Forelimb muscle (tissue), 1 donor: ENCODE results near the gene VWA1. TPM values are rescaled to one million over a fixed set of nuclear protein-coding genes. Genes with fewer than 3 reads are reported as not detected.
"Not testable (repeated sequence)": the region's sequence is repeated elsewhere in the genome, so short reads cannot be mapped to it uniquely, and the experiment has no call there.

Experiments used
- DNase-seq: peaks from one replicate; pipeline ENCODE4 v3.0.0-alpha.2; 2013; ENCODE audit warnings: low read depth
- polyA plus RNA-seq: library from polyadenylated mRNA; unstranded; fragments of 120-200 nt; gene quantifications from one replicate; pipeline ENCODE4 v1.2.1, GENCODE V29; 2013; ENCODE audit not compliant: insufficient read length

Gene VWA1
- polyA plus RNA-seq, 1 donor = 56.6 TPM

- DNase-seq = not testable (repeated sequence)
Observed at GRCh38 chr1:1484976-1485750, 49.7 kb downstream of the VWA1 start.

- not testable (repeated sequence) for DNase-seq
Observed at GRCh38 chr1:1485755-1486317, 50.3 kb downstream of the VWA1 start.

- DNase-seq = no peak
Observed at GRCh38 chr1:1487701-1488100, 52.2 kb downstream of the VWA1 start.

- DNase-seq = no peak
Observed at GRCh38 chr1:1489231-1489630, 53.7 kb downstream of the VWA1 start.

GRCh38 chr1:1489861-1490260 is 54.4 kb downstream of the VWA1 start:
- no peak for DNase-seq

GRCh38 chr1:1490633-1491230 is 55.2 kb downstream of the VWA1 start:
- no peak for DNase-seq

GRCh38 chr1:1491601-1492000 is 56.1 kb downstream of the VWA1 start:
- no peak for DNase-seq

Other genes starting within 250 kb of the VWA1 start
- 6.1 TPM for gene TNFRSF18, start 229.1 kb upstream of the VWA1 start, polyA plus RNA-seq
- gene TNFRSF4, start 221.5 kb upstream of the VWA1 start, polyA plus RNA-seq = 3.2 TPM
- gene SDF4, start 203.7 kb upstream of the VWA1 start, polyA plus RNA-seq = 88.6 TPM
- 16.3 TPM for gene B3GALT6, start 203.5 kb upstream of the VWA1 start, polyA plus RNA-seq
- 4.8 TPM for gene C1QTNF12, start 189.0 kb upstream of the VWA1 start, polyA plus RNA-seq
- gene UBE2J2, start 161.8 kb upstream of the VWA1 start, polyA plus RNA-seq = 38.8 TPM
- gene SCNN1D, start 155.3 kb upstream of the VWA1 start, polyA plus RNA-seq = 5.5 TPM
- 44.6 TPM for gene ACAP3, start 127.8 kb upstream of the VWA1 start, polyA plus RNA-seq
- 5.9 TPM for gene PUSL1, start 127.1 kb upstream of the VWA1 start, polyA plus RNA-seq
- 74.9 TPM for gene INTS11, start 111.0 kb upstream of the VWA1 start, polyA plus RNA-seq
- 16.5 TPM for gene CPTP, start 110.9 kb upstream of the VWA1 start, polyA plus RNA-seq
- 3.3 TPM for gene TAS1R3, start 104.4 kb upstream of the VWA1 start, polyA plus RNA-seq
- gene DVL1, start 86.3 kb upstream of the VWA1 start, polyA plus RNA-seq = 48.7 TPM
- gene MXRA8, start 77.1 kb upstream of the VWA1 start, polyA plus RNA-seq = 65.2 TPM
- 69.3 TPM for gene AURKAIP1, start 60.5 kb upstream of the VWA1 start, polyA plus RNA-seq
- 169 TPM for gene CCNL2, start 36.4 kb upstream of the VWA1 start, polyA plus RNA-seq
- 111 TPM for gene MRPL20, start 28.4 kb upstream of the VWA1 start, polyA plus RNA-seq
- 22.1 TPM for gene ANKRD65, start 14.4 kb upstream of the VWA1 start, polyA plus RNA-seq
- gene ATAD3C, start 14.0 kb downstream of the VWA1 start, polyA plus RNA-seq = 0.30 TPM
- 12.0 TPM for gene ATAD3B, start 36.1 kb downstream of the VWA1 start, polyA plus RNA-seq
- 16.7 TPM for gene ATAD3A, start 76.5 kb downstream of the VWA1 start, polyA plus RNA-seq
- 4.1 TPM for gene TMEM240, start 104.9 kb downstream of the VWA1 start, polyA plus RNA-seq
- 95.9 TPM for gene SSU72, start 139.2 kb downstream of the VWA1 start, polyA plus RNA-seq
- 2.0 TPM for gene FNDC10, start 164.4 kb downstream of the VWA1 start, polyA plus RNA-seq
- gene MIB2, start 179.8 kb downstream of the VWA1 start, polyA plus RNA-seq = 78.7 TPM
- 44.9 TPM for gene MMP23B, start 196.5 kb downstream of the VWA1 start, polyA plus RNA-seq
- 35.3 TPM for gene CDK11B, start 223.3 kb downstream of the VWA1 start, polyA plus RNA-seq